GM19438 (cell line): ENCODE results near the gene RIPK4.

Experiments used
- ATAC-seq: cut with Tn5 transposase; IDR thresholded peaks from one replicate; pipeline ENCODE4 v1.9.1; 2021; ENCODE audit warnings: low read depth; ENCODE audit not compliant: unreplicated experiment

RIPK4 gene

DNA sequence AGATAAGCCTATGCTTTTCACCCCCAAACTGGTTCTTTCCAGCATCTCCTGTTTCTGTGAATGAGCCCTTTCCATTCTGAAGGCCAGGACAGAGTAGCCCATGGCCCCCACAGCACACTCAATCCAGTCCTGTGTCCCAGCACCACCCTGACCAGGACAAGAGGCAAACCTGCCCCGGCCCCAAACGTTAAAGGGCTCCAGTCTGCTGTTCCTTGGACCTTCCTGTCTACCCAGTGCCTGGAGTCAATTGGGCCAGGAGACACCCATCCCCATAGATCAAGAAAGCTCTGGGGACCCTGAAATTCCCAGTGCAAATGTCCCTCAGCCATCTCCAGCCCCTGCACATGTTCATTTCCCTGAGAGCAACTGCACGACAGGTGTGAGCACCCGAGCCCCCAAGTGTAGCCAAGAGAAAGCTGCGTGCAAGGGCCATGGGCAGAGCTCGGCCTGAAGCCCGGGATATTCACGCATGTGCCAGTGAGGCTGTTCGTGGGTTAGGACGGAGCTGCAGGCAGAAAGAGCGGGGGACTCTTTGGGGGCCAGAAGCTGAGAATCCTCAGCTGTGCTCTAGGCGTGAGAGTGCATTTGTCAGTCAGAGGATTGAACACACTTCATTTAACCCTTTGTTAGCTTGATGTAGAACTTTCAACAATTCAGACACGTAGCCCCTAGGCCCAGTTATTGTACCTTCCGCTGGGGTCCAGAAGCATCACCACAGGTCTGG is 4.2 kb upstream of the RIPK4 start:
- ATAC-seq = no peak

- no peak for ATAC-seq
These were observed 3.1 kb upstream of the RIPK4 start for GRCh38 chr21:41769933-41770332.

DNA sequence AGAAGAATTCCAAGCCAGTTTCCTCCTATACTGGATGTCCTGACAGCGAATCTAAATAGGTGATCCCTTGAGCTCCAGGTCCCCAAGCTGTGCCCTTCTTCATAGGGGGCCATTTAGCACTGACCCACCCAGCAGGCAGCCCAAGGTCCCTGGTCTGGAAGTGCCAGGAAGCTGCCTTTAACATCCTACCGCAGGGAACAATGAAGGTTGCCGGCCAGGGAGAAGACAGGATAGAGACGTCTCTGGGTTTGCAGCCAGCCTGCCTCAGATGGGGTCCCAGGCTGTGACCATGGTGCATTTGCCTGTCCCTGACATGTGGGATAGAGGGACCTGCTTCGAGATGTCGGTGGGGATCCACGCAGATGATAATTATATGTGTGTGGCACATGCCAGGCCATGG is 2.7 kb upstream of the RIPK4 start:
- no peak for ATAC-seq

DNA sequence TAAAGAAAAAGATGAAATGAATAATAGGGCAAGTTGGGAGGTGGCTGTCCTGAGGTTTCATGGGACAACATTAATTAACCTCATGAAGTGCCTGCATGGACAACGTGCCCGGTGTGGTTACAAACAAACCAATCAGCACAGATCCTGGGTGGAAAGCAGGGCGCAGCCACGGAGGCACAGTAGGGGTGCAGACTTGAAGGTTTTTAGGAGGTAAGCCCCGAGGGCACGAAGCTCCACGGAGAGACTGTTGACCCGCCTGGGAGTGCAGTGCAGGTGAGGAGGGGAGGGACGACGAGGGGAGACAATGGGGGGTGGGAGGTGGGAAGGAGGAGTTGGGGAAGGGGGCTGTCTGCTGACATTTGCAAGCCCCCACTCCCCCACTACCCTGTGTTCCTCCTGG is 2.3 kb upstream of the RIPK4 start:
- ATAC-seq = no peak

DNA sequence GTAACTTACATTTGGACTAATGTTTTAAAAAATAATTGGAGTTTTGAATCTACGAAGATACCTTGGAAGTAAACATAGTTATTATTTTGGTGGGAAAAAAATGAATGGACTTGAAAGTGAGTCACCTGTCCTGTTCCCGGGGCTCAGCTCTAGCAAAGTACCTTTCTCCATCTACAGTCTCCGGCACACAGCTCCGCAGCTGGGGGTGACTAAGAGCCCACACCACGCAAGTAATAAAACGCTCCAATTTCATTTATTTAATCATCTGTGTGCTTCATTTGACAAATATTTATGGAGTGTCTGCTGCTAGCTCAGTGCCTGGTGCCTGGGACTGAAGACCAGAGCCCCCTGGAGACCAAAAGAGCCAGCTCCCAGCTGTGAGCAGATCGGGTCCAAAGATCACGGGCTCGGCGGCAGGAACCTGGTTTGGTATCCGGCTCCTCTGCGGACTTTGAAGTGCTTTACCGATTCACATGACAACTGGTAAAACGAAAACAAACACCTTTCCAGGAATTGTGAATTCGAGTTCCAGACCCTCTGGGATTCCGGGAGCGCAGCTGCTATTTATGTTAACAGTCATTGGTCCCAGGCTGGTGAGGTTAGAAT is 1.7 kb upstream of the RIPK4 start:
- ATAC-seq = no peak

GRCh38 chr21:41767606-41768436 is 969 bp upstream of the RIPK4 start:
- no peak for ATAC-seq

- no peak for ATAC-seq
These were observed 624 bp downstream of the RIPK4 start for GRCh38 chr21:41765973-41766882.

GRCh38 chr21:41765420-41765821 is 1.4 kb downstream of the RIPK4 start:
- no peak for ATAC-seq

GRCh38 chr21:41764558-41765419 is 2.1 kb downstream of the RIPK4 start:
- ATAC-seq = no peak

GRCh38 chr21:41763996-41764395 is 2.9 kb downstream of the RIPK4 start:
- no peak for ATAC-seq

- no peak for ATAC-seq
These were observed 3.4 kb downstream of the RIPK4 start for GRCh38 chr21:41763398-41763931.

- ATAC-seq = no peak
These were observed 4.1 kb downstream of the RIPK4 start for GRCh38 chr21:41762753-41763152.

GRCh38 chr21:41761934-41762635 is 4.8 kb downstream of the RIPK4 start:
- ATAC-seq = no peak

DNA sequence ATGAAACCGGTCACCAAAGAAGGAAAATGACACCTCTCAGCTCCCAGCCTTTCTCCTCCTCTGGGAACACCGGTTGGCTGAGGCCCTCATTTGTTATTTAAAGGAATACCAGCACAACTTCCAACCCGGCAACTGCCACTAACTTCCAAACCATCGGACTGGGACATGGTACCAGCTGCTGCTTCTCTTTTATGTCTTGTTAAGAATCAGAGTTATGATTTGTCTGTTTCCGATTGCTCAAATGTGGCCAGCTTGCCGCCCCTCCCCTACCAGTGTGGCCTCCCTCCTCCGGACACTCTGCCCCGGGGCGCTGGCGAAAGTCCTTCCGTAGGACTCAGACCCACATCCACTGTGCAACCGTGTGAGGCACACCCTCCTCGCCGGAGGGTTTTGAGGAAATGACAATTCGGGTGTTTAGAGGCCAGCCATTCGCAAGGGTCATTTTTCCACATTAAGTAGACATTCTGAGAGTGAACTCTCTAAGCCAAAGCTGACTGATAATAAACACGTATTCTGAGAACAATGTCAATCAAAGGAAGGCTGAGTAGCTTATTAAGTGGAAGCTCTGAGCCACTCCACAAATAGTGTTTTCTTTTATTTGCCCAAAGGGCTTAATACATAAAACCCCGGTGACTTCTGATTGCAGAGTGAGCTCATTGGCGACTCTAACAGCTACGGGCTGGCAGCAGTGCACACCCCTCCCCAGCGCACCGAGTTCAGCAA is 5.5 kb downstream of the RIPK4 start:
- no peak for ATAC-seq

DNA sequence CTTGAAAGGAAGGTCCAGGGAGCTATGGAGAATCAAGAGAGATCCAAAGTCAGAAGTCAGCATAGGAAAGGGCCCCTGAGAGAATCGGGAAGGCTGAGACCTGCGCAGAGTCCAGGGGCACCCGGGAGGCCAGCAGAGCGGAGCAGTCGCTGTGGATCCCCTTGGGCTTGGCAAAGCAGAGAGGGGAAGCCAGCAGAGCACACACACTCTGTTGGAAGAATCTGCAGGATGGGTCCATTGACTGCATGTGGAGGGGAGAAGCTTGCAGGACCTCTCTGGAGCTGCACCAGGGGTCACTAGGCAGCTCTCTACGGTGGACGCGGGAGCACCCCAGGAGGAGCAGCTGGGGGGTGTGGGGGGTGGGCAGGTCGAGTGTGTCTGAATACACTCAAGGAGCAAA is 6.4 kb downstream of the RIPK4 start:
- no peak for ATAC-seq

- no peak for ATAC-seq
These were observed 6.9 kb downstream of the RIPK4 start for GRCh38 chr21:41759926-41760325.

DNA sequence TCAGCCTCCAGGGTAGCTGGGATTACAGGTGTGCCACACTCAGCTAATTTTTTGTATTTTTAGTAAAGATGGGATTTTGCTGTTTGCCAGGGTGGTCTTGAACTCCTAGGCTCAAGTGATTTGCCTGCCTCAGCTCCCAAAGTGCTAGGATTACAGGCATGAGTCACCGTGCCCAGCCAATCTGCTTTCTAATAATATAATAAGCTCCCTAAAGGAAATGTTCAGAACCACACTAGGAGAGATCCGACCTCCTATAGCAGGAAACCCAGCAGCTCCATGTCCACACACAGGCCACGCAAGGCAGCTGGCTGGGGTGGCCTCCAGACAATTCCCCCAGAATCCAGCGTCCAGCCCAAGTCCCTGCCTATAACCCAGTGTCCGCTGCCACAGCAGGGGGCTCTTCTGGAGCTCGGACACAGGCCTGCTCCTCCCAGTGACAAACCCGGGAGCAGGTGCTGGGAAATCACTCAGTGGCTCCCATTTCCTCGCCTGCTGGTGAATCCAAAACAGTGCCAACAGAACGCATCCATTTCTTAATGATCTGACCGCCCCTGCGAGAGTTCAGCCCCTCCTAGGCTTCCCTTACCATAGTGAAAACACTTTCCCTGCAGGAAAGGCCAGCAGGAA is 7.5 kb downstream of the RIPK4 start:
- ATAC-seq = no peak

- no peak for ATAC-seq
These were observed 8.3 kb downstream of the RIPK4 start for GRCh38 chr21:41758550-41758949.
